Body of pancreas (tissue), 4 donors: ENCODE measurements around the gene CYP4V2.

ENCODE experiments used
- CTCF ChIP-seq, 7 experiments: fragments of 450-650 bp in 4 of 7; fragments of 200-600 bp in 3 of 7; sonication (generic) in 3 of 7; IDR thresholded peaks; one replicate each; pipeline ENCODE4 v1.5.1; 2016 to 2019; ENCODE audit warnings: antibody characterized with exemption in 7 of 7
- POLR2A ChIP-seq, 3 donors: fragments of 450-650 bp; IDR thresholded peaks; one replicate each; pipeline ENCODE4 v1.6.1; 2016; ENCODE audit warnings: antibody characterized with exemption in 3 of 3, mild to moderate bottlenecking in 2 of 3

GRCh38 chr4:186255122-186255521 lies 63.8 kb downstream of the CYP4V2 start:
- TF ChIP-seq CTCF (IDR thresholded peaks at IDR 0.05), result no peak
- TF ChIP-seq POLR2A (IDR thresholded peaks at IDR 0.05), result no peak
